ENCODE data around the gene DIAPH2. TPM values are rescaled to one million over a fixed set of nuclear protein-coding genes. Genes with fewer than 3 reads are reported as not detected.
"Not testable (repeated sequence)": the region's sequence is repeated elsewhere in the genome, so short reads cannot be mapped to it uniquely, and the experiment has no call there.

Gene DIAPH2
- total RNA-seq, 2 experiments from 2014 or later: 13.7 to 13.9 TPM

DNA sequence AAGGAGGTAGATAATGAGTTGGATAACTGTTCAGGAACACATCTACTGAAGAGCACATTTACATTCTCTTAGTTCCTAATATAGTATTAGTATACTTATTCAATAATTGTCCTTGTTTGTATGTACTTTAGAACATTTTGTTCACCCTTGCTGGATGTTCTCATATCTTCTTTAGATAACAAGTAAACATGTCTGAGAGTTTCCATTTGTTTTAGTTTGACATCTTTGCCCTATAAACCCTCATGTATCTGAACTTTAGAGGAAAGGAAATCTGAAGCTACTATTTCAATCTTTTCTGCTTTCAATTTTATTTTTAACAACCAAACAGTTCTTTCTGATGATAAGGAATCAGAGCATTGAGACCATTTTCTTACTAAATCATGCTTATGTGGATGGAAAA is 717.7 kb downstream of the DIAPH2 start:
- Mint-ChIP-seq H3K4me1 (peaks cover 37% of the 10 kb centered on the region), H3K27ac (no peak overlapping the region)
- POLR2A ChIA-PET: no interaction called here

GRCh38 chrX:97402903-97403302 is 718.3 kb downstream of the DIAPH2 start:
- DNase-seq (no peak), ATAC-seq (ENCODE audit: low read depth) (no peak)
- no peak overlapping the region for H3K4me3 Mint-ChIP-seq
- H3K27me3 Mint-ChIP-seq: no peaks in the 10 kb centered on the region
- H3K9me3 Mint-ChIP-seq: no peaks in the 10 kb centered on the region
- peaks cover 32% of the 10 kb centered on the region for H3K4me1 Mint-ChIP-seq
- H3K36me3 Mint-ChIP-seq: peaks cover 1% of the 10 kb centered on the region
- POLR2A ChIA-PET: no interaction called here
- H3K27ac Mint-ChIP-seq: no peak overlapping the region

More for the DNA sequence above, 717.7 kb downstream of the DIAPH2 start:
- no peaks in the 10 kb centered on the region for H3K27me3 Mint-ChIP-seq
- H3K4me3 Mint-ChIP-seq: no peak overlapping the region
- no peaks in the 10 kb centered on the region for H3K9me3 Mint-ChIP-seq
- DNase-seq (no peak), ATAC-seq (ENCODE audit: low read depth) (no peak)
- H3K36me3 Mint-ChIP-seq: peaks cover 1% of the 10 kb centered on the region

GRCh38 chrX:97405031-97405660 is 720.5 kb downstream of the DIAPH2 start:
- Mint-ChIP-seq H3K36me3 (peaks cover 6% of the 10 kb centered on the region), H3K4me3 (no peak overlapping the region), H3K9me3 (peaks cover under 1% of the 10 kb centered on the region), H3K27me3 (no peaks in the 10 kb centered on the region), H3K27ac (no peak overlapping the region), H3K4me1 (peaks cover 14% of the 10 kb centered on the region)
- ATAC-seq (ENCODE audit: low read depth): no peak
- POLR2A ChIA-PET: no interaction called here
- DNase-seq: no peak

DNA sequence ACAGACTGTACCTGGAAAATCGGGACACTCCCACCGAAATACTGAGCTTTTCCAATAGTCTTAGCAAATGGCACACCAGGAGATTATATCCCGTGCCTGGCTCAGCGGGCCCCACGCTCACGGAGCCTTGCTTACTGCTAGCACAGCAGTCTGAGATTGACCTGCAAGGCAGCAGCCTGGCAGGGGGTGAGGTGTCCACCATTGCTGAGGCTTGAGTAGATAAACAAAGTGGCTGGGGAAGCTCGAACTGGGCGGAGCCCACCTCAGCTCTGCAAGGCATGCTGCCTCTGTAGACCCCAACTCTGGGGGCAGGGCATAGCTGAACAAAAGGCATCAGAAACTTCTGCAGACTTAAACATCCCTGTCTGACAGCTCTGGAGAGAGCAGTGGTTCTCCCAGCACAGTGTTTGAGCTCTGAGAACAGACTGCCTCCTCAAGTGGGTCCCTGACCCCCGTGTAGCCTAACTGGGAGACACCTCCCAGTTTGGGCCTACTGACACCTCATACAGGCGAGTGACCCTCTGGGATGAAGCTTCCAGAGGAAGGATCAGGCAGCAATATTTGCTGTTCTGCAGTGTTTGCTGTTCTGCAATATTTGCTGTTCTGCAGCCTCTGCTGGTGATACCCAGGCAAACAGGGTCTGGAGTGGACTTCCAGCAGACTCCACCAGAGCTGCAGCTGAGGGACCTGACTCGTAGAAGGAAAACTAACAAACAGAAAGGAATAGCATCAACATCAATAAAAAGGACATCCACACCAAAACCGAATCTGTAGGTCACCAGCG is 725.2 kb downstream of the DIAPH2 start:
- DNase-seq; H3K4me3 Mint-ChIP-seq; H3K4me1 Mint-ChIP-seq; H3K27me3 Mint-ChIP-seq; H3K9me3 Mint-ChIP-seq; POLR2A ChIA-PET; H3K36me3 Mint-ChIP-seq; ATAC-seq (ENCODE audit: low read depth); H3K27ac Mint-ChIP-seq: not testable (repeated sequence)

DNA sequence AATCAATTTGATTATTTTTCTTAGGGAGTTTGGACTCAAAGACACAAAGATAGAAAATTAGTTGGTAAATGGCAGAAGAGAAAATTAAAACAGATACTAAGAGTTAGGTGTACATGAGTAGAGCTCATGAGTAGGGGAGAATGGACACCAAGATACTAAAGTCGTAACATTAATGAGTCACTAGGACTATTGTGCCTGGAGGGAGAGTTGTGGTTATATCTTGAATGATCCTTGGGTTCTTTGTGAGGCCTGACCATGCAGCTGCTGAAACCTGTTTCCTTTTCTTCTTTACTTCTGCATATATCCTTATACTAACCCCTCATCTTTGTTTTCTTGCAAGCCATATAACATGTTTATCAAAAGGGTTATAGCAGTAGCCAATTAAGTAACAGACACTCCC is 731.8 kb downstream of the DIAPH2 start:
- H3K27ac Mint-ChIP-seq: no peak overlapping the region
- POLR2A ChIA-PET: no interaction called here

DNA sequence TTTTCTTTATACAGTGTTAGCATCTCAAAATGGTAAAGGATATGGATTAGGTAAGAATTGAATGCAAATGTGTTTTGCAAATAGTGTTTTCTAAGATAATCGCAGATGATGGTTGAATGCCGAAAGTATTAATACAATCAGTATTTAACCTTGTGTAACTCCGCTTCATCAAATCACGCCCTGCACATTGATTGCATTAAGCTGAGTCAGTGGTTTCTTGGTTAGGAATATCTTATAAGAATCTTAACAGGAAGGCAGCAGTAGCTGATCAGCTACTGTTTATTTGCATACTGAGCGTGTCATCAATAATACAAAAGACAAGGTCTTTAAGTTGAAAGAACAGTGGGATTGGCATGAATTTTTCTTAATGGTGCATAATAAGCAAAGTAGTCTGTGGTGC is 744.5 kb downstream of the DIAPH2 start:
- no peak overlapping the region for H3K27ac Mint-ChIP-seq
- ATAC-seq (ENCODE audit: low read depth) (no peak), DNase-seq (no peak)
- no peaks in the 10 kb centered on the region for H3K27me3 Mint-ChIP-seq
- no peaks in the 10 kb centered on the region for H3K9me3 Mint-ChIP-seq
- POLR2A ChIA-PET: no interaction called here
- no peak overlapping the region for H3K4me3 Mint-ChIP-seq
- no peaks in the 10 kb centered on the region for H3K4me1 Mint-ChIP-seq
- H3K36me3 Mint-ChIP-seq: peaks cover 5% of the 10 kb centered on the region

More for the DNA sequence above, 731.8 kb downstream of the DIAPH2 start:
- no peak for DNase-seq
- Mint-ChIP-seq H3K4me1 (no peaks in the 10 kb centered on the region), H3K4me3 (no peak overlapping the region), H3K36me3 (peaks cover 2% of the 10 kb centered on the region), H3K27me3 (no peaks in the 10 kb centered on the region), H3K9me3 (peaks cover 1% of the 10 kb centered on the region)
- no peak for ATAC-seq (ENCODE audit: low read depth)

DNA sequence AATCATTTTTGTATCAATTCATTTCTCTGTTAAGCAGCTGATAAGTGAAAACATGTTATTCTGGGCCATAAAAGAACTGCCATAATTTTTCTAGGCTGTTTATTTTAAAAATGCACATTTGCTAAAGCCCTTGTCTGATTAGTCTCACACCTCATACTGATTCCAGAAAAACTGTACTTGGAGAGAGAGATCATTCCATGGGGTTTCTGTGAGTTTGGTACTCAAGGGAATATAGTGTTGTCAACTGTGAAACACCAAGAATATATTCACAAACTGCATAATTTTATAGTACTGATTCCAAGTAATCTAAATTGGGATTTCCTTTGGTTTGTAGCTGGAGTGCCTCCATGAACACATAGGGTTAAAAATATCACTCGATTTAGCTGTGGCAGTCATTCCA is 746.6 kb downstream of the DIAPH2 start:
- H3K27ac Mint-ChIP-seq: no peak overlapping the region
- H3K4me3 Mint-ChIP-seq: no peak overlapping the region
- H3K9me3 Mint-ChIP-seq: no peaks in the 10 kb centered on the region
- H3K4me1 Mint-ChIP-seq: no peaks in the 10 kb centered on the region
- POLR2A ChIA-PET: no interaction called here
- DNase-seq: no peak
- no peak for ATAC-seq (ENCODE audit: low read depth)
- H3K36me3 Mint-ChIP-seq: peaks cover 5% of the 10 kb centered on the region
- no peaks in the 10 kb centered on the region for H3K27me3 Mint-ChIP-seq

DNA sequence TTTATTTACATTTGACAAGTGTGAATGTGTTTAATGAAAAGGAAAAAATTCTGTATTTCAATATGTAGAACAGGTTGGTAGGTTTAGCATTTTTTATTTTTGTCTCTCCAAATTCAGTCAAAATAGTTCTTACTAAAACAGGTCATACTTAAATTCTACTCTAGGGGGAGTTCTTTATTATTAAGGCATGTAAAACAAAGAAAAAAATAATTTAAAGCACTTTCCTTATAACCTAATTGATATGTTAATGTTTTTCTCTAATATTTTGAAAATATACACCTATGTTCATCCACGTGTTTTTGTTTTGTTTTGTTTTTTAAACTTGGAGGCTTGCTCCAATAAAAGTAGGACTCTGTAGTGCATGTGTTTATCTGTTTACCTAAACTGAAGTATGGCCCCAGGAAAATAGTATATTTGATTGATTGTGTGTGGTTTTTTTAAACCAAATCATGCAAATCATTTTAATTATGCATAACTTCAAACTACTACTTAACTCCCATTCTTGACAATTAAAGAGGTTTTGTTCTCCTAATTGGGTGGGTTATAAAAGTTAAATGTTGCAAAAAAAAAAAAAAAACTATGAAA is 761.7 kb downstream of the DIAPH2 start:
- Mint-ChIP-seq H3K4me3 (no peak overlapping the region), H3K4me1 (no peaks in the 10 kb centered on the region), H3K36me3 (no peaks in the 10 kb centered on the region), H3K9me3 (no peaks in the 10 kb centered on the region), H3K27ac (no peak overlapping the region), H3K27me3 (no peaks in the 10 kb centered on the region)
- POLR2A ChIA-PET: no interaction called here
- ATAC-seq (ENCODE audit: low read depth): no peak
- DNase-seq: no peak

- Mint-ChIP-seq H3K27ac (no peak overlapping the region), H3K27me3 (no peaks in the 10 kb centered on the region), H3K4me3 (no peak overlapping the region), H3K9me3 (no peaks in the 10 kb centered on the region), H3K36me3 (no peaks in the 10 kb centered on the region), H3K4me1 (no peaks in the 10 kb centered on the region)
- DNase-seq (no peak), ATAC-seq (ENCODE audit: low read depth) (no peak)
- POLR2A ChIA-PET: no interaction called here
Measured at GRCh38 chrX:97447306-97447705, 762.7 kb downstream of the DIAPH2 start.

- H3K36me3 Mint-ChIP-seq: no peaks in the 10 kb centered on the region
- no peak overlapping the region for H3K27ac Mint-ChIP-seq
- ATAC-seq (ENCODE audit: low read depth) (no peak), DNase-seq (no peak)
- H3K27me3 Mint-ChIP-seq: no peaks in the 10 kb centered on the region
- H3K9me3 Mint-ChIP-seq: no peaks in the 10 kb centered on the region
- POLR2A ChIA-PET: no interaction called here
- H3K4me1 Mint-ChIP-seq: no peaks in the 10 kb centered on the region
- H3K4me3 Mint-ChIP-seq: no peak overlapping the region
Measured at GRCh38 chrX:97452283-97452682, 767.6 kb downstream of the DIAPH2 start.

DNA sequence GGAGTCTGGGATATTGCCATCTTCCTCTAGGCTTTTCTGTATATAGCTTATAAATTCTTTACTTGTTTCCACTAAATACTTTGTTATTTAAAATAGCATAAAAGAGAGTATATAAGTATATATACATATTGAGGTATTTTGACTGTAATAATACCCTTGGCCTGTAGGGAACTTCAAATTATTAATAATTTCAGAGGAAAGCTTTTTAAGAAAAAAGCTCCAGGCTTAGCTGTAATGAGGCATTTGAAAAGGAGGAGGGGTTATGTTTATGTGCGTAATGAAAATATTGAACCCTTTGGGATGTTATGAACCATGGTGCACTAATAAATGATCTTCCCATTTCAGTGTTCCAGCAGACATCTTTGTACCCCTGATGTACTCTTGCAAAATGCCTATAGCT is 777.1 kb downstream of the DIAPH2 start:
- POLR2A ChIA-PET: no interaction called here
- H3K4me3 Mint-ChIP-seq: no peak overlapping the region
- H3K27me3 Mint-ChIP-seq: no peaks in the 10 kb centered on the region
- no peaks in the 10 kb centered on the region for H3K36me3 Mint-ChIP-seq
- ATAC-seq (ENCODE audit: low read depth) (no peak), DNase-seq (no peak)
- H3K27ac Mint-ChIP-seq: no peak overlapping the region
- H3K9me3 Mint-ChIP-seq: no peaks in the 10 kb centered on the region
- H3K4me1 Mint-ChIP-seq: no peaks in the 10 kb centered on the region

DNA sequence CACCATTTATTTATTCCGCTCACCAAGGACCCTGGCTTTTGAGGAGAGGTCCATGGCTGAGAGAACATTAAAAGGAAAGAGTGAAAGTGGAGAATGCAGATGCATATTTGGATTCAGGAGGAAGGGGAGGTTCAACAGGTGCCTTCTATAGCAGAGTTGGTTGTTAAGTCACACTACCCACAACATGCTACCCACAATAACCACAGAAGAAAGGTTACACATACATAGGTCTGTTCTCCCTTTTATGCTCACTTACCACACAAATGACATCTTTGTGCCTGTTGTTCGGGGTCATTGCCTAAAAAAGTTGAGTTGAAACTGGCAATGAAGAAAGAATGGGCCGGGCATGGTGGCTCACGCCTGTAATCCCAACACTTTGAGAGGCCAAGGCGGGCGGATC is 786.4 kb downstream of the DIAPH2 start:
- Mint-ChIP-seq H3K27me3 (no peaks in the 10 kb centered on the region), H3K4me1 (no peaks in the 10 kb centered on the region), H3K9me3 (no peaks in the 10 kb centered on the region), H3K27ac (no peak overlapping the region), H3K4me3 (no peak overlapping the region), H3K36me3 (no peaks in the 10 kb centered on the region)
- DNase-seq (no peak), ATAC-seq (ENCODE audit: low read depth) (no peak)
- POLR2A ChIA-PET: no interaction called here

DNA sequence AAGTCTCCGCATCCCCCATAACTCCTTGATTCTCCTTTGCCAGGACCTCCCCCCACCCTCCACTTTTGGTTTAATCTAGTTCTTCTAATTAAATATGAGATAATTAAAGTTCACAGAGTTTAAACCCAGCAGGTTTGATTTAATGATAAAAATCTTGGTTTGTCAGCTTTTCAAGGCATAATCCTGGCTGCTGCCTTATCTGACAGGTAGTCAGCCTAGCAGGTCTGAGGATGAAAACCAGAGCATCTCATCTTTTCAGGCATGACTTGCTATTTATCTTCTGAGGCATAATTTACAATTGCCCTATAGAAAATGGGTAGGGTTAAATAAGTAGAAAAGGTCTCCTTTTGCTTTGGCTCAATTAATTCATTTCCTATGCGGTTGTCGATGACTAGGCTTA is 790.3 kb downstream of the DIAPH2 start:
- POLR2A ChIA-PET: no interaction called here
- Mint-ChIP-seq H3K27ac (no peak overlapping the region), H3K4me3 (no peak overlapping the region), H3K9me3 (no peaks in the 10 kb centered on the region), H3K36me3 (no peaks in the 10 kb centered on the region), H3K27me3 (no peaks in the 10 kb centered on the region), H3K4me1 (no peaks in the 10 kb centered on the region)
- DNase-seq (no peak), ATAC-seq (ENCODE audit: low read depth) (no peak)

Measured in activated naive CD8-positive, alpha-beta T cell treated with anti-CD3 and anti-CD28 coated beads, Interleukin-2, amount 10 ng/mL, durations not matched to agents 7 days and 5 days (primary cell).